Putamen (tissue), 1 donor: Measurements from ENCODE around the gene PDE4A.
"Not testable (repeated sequence)": the region's sequence is repeated elsewhere in the genome, so short reads cannot be mapped to it uniquely, and the experiment has no call there.

Source experiments
- DNase-seq: peaks from one replicate; pipeline ENCODE4 v3.0.0-alpha.2; 2016; ENCODE audit warnings: low spot score

The PDE4A gene

DNA sequence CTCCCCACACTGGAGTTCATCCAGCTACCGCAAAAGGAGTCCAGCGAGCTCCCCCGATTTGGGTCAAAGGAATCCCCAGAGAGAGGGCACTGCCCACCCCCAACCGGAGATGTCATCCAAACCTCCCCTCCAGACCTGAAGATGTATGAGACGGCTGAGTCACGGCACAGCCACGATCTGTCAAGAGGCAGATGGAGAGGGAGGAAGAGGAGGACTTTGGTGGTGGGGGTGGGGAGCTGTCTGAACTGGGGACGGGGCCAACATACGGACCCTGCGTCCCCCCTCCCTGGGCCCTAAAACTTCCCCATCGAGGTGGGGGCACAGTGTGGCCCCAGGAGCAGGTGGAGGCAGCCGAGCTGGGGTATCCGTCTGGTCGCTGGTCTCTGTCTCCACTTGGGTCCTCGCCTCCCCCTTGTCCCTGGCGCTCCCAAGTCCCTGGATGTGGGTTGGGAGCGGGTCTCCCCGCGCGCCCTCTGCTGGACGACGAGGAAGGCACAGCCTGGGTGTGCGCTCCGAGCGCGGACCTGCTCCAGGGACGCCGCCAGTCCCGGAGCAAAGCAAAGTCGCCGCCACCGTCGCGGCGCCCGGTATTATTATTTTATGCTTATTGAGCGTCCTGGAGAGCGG lies 3.8 kb downstream of the PDE4A start:
- no peak for DNase-seq

GRCh38 chr19:10427169-10427568 lies 6.8 kb downstream of the PDE4A start:
- no peak for DNase-seq

- DNase-seq, result no peak
These were observed 8.7 kb downstream of the PDE4A start for GRCh38 chr19:10428996-10429381.

DNA sequence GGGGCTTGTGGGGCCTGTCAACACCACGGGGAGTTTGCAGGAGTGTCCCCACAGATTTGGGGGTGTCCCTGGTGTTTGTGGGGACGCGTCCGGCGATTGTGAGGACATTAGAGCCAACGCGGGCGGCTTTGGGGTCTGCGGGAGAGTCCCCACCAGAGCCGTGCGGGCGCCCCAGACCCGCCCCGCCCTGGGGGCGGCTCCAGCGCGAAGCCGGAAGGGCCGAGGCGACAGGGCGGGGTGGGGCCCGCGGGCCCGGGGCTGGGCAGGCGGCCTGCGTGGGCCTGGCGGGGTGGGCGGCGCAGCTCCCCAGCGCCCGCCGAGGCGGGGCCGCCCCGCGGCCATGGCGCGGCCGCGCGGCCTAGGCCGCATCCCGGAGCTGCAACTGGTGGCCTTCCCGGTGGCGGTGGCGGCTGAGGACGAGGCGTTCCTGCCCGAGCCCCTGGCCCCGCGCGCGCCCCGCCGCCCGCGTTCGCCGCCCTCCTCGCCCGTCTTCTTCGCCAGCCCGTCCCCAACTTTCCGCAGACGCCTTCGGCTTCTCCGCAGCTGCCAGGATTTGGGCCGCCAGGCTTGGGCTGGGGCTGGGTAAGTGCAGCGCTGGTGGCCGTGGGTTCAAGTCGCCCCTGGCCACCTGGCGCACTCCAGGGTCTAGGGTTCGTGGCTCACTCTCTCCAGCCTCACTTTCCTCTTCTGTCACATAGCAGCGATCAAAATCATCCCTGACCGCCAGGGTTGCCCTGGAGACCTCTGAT lies 10.3 kb downstream of the PDE4A start:
- DNase-seq, result no peak

DNA sequence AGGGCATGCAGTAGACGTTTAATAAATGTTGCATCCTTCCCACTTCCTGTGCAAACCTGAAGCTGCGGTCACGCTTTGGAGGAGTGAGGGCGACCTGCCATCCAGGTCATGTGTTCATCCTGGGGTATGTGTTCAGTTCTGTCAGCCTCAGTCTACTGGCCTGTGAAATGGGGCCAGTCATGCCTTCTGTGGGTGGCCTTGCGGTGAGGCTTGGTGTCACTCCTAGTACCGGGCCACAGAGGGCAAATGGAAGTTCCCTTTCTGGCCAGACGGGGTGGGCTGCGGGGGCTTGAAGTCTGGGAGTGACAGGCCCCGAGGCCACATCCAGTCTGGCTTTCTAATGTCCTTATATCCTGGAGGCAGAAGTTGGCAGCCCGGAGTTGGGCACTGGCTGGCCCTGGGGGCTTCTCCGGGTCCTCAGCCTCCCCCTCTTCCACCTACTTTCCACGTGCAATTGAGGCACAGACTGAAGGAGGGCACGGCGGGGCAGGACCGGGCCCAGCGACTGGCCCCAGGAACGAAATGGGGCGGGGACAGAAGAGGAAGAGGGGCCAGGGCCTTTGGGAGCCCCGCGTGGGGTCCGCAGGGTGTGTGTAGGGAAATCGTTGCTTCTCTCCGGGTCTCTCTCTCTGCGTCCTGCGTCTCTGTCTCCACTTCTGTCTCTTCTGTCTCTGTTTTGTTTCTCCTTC lies 11.1 kb downstream of the PDE4A start:
- DNase-seq, result no peak

GRCh38 chr19:10431943-10432735 lies 11.8 kb downstream of the PDE4A start:
- DNase-seq, result no peak

- no peak for DNase-seq
These were observed 12.4 kb downstream of the PDE4A start for GRCh38 chr19:10432736-10433130.

- no peak for DNase-seq
These were observed 12.8 kb downstream of the PDE4A start for GRCh38 chr19:10433131-10433536.

DNA sequence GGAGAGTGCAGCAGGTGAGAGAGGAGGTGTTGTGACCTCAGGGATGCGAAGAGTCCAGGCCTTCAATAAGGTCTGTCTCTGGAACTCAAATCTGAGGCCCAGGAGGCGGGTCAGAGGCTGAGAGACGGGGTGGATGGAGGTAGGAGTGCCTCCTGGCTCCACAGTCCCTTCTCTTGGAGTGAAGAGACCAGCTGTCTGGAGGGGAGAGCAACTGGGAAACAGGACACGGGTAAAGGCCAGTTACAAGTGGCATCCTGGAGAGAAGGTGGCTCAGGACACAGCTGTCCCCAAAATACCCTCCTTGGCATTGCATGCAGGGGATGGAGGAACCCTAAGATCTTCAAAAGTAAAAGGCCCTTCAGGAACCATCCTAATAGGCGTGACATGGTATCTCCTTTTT lies 19.2 kb downstream of the PDE4A start:
- DNase-seq, result no peak

- no peak for DNase-seq
These were observed 22.4 kb downstream of the PDE4A start for GRCh38 chr19:10442698-10443097.

GRCh38 chr19:10449037-10449436 lies 28.7 kb downstream of the PDE4A start:
- no peak for DNase-seq

DNA sequence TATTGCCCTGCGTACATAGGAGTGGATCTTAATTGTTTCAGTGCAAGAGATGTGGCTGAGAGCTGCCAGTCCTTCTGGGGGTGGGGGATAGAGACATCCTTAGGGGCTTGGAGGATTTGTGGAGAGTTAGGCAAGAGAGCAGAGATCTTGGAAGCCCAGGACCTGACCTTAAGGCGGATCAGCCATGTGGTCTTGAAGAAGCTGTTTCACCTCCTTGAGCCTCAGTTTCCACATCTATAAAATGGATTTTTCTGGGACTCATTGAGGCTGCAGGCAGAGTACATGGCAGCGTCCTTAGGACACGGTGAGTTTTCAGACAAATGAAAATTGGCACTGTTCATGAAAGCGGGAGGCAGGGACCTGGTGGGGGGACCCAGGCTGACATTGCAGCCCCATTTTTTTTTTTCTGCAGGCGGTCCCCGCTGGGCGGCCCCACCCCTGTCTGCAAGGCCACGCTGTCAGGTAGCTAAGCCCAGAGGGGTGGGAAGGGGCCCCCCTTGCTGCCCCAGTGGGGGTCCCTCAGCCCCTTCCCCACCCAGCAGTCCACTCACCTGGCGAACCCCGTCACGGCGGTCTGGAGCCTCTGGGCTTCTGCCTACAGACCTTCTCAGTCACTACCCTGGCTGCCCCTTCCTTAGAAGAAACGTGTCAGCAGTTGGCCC lies 30.0 kb downstream of the PDE4A start:
- DNase-seq, result no peak

GRCh38 chr19:10450853-10451609 lies 30.7 kb downstream of the PDE4A start:
- no peak for DNase-seq

- no peak for DNase-seq
These were observed 32.6 kb downstream of the PDE4A start for GRCh38 chr19:10452726-10453618.

- DNase-seq, result no peak
These were observed 33.5 kb downstream of the PDE4A start for GRCh38 chr19:10453852-10454251.

- no peak for DNase-seq
These were observed 33.9 kb downstream of the PDE4A start for GRCh38 chr19:10454267-10454666.

DNA sequence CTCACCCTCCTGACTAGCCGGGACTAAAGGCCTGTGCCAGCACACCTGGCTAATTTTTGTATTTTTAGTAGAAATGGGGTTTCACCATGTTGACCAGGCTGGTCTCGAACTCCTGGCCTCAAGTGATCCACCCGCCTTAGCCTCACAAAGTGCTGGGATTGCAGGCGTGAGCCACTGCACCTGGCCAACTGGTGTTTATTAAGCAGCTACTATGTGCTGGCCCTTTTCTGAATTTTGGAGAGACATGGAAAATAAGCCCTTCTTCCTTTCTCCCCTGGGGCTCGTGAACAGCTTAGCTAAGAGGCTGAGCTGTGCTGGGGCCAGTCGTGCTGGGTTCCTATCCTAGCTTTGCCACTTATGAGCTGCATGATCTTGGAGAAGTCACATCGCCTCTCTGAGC lies 38.4 kb downstream of the PDE4A start:
- DNase-seq, result not testable (repeated sequence)

DNA sequence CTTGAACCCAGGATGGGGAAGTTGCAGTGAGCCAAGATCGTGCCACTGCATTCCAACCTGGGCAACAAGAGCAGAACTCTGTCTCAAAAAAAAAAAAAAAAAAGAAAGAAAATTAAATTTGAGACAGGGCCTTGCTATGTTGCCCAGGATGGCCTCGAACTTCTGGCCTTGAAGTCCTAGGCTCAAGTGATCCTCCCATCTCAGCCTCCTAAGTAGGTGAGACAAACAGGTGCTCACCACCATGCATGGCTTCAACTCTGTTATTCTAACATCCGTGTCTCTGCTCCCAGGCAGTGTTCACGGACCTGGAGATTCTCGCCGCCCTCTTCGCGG lies 40.3 kb downstream of the PDE4A start:
- DNase-seq, result no peak

DNA sequence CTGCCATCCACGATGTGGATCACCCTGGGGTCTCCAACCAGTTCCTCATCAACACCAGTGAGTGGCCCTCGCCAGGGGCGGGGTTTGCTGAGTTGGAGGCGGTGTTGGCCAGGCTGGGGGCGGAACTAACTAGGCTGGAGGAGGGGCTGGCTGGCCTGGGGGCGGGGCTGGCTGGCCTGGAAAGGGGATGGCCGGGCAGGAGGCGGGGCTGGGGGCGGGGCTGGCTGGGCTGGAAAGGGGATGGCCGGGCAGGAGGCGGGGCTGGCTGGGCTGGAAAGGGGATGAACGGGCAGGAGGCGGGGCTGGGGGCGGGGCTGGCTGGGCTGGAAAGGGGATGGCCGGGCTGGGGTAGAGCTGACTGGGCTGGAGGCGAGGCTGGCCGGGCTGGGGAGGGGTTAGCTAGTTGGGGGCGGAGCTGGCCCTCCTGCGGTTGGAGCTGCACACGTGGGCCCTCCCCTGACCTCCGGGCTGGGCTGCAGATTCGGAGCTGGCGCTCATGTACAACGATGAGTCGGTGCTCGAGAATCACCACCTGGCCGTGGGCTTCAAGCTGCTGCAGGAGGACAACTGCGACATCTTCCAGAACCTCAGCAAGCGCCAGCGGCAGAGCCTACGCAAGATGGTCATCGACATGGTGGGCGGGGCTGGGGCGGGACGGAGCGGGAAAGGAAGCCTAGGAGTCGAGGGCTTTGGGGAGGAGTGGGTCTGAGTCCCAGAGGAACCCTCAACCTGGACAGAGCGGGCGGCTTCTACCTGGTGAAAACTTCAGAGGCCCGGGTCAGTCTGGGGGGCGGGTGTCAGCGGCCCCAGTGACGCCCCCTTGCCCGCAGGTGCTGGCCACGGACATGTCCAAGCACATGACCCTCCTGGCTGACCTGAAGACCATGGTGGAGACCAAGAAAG lies 41.0 kb downstream of the PDE4A start:
- DNase-seq, result peak; percentile 84
